Measurements from ENCODE around the gene LMBRD1.

LMBRD1 gene

GRCh38 chr6:69763763-69764162, 33.0 kb downstream of the LMBRD1 start:
- no peak for DNase-seq
- in situ Hi-C loops (cut with MboI; ENCODE audit: low pct_unique_long_range_greater_than_20kb, low sequenced_read_pairs): no loop called here

GRCh38 chr6:69761853-69762252, 35.0 kb downstream of the LMBRD1 start:
- in situ Hi-C loops (cut with MboI; ENCODE audit: low pct_unique_long_range_greater_than_20kb, low sequenced_read_pairs): no loop called here
- DNase-seq: no peak

GRCh38 chr6:69758214-69758613, 38.6 kb downstream of the LMBRD1 start:
- in situ Hi-C loops (cut with MboI; ENCODE audit: low pct_unique_long_range_greater_than_20kb, low sequenced_read_pairs): no loop called here
- peak; percentile 3 for DNase-seq

- in situ Hi-C loops (cut with MboI; ENCODE audit: low pct_unique_long_range_greater_than_20kb, low sequenced_read_pairs): no loop called here
- DNase-seq: no peak
Measured at GRCh38 chr6:69756907-69757306, 39.9 kb downstream of the LMBRD1 start.

GRCh38 chr6:69756366-69756765, 40.4 kb downstream of the LMBRD1 start:
- in situ Hi-C loops (cut with MboI; ENCODE audit: low pct_unique_long_range_greater_than_20kb, low sequenced_read_pairs): no loop called here
- no peak for DNase-seq

GRCh38 chr6:69735027-69735426, 61.8 kb downstream of the LMBRD1 start:
- DNase-seq: no peak
- in situ Hi-C loops (cut with MboI; ENCODE audit: low pct_unique_long_range_greater_than_20kb, low sequenced_read_pairs): no loop called here

- peak; percentile 31 for DNase-seq
- in situ Hi-C loops (cut with MboI; ENCODE audit: low pct_unique_long_range_greater_than_20kb, low sequenced_read_pairs): no loop called here
Measured at GRCh38 chr6:69732640-69733039, 64.2 kb downstream of the LMBRD1 start.

GRCh38 chr6:69732045-69732444, 64.8 kb downstream of the LMBRD1 start:
- in situ Hi-C loops (cut with MboI; ENCODE audit: low pct_unique_long_range_greater_than_20kb, low sequenced_read_pairs): no loop called here
- DNase-seq: no peak

- peak; percentile 20 for DNase-seq
Measured at GRCh38 chr6:69729870-69730449, 66.8 kb downstream of the LMBRD1 start.

GRCh38 chr6:69722683-69723082, 74.1 kb downstream of the LMBRD1 start:
- DNase-seq: no peak
- in situ Hi-C loops (cut with MboI; ENCODE audit: low pct_unique_long_range_greater_than_20kb, low sequenced_read_pairs): no loop called here

More at GRCh38 chr6:69729870-69730449, 66.8 kb downstream of the LMBRD1 start:
- in situ Hi-C loops (cut with MboI; ENCODE audit: low pct_unique_long_range_greater_than_20kb, low sequenced_read_pairs): no loop called here

GRCh38 chr6:69719602-69720193, 77.1 kb downstream of the LMBRD1 start:
- DNase-seq: peak; percentile 20
- in situ Hi-C loops (cut with MboI; ENCODE audit: low pct_unique_long_range_greater_than_20kb, low sequenced_read_pairs): no loop called here

GRCh38 chr6:69706724-69707123, 90.1 kb downstream of the LMBRD1 start:
- in situ Hi-C loops (cut with MboI; ENCODE audit: low pct_unique_long_range_greater_than_20kb, low sequenced_read_pairs): no loop called here
- DNase-seq: no peak

GRCh38 chr6:69705954-69706353, 90.9 kb downstream of the LMBRD1 start:
- in situ Hi-C loops (cut with MboI; ENCODE audit: low pct_unique_long_range_greater_than_20kb, low sequenced_read_pairs): no loop called here
- DNase-seq: no peak

- in situ Hi-C loops (cut with MboI; ENCODE audit: low pct_unique_long_range_greater_than_20kb, low sequenced_read_pairs): no loop called here
Measured at GRCh38 chr6:69704916-69705315, 91.9 kb downstream of the LMBRD1 start.

GRCh38 chr6:69699655-69700054, 97.2 kb downstream of the LMBRD1 start:
- in situ Hi-C loops (cut with MboI; ENCODE audit: low pct_unique_long_range_greater_than_20kb, low sequenced_read_pairs): no loop called here
- no peak for DNase-seq

More at GRCh38 chr6:69704916-69705315, 91.9 kb downstream of the LMBRD1 start:
- DNase-seq: no peak

GRCh38 chr6:69696273-69696672, 100.5 kb downstream of the LMBRD1 start:
- no peak for DNase-seq
- in situ Hi-C loops (cut with MboI; ENCODE audit: low pct_unique_long_range_greater_than_20kb, low sequenced_read_pairs): no loop called here

GRCh38 chr6:69693762-69694161, 103.0 kb downstream of the LMBRD1 start:
- DNase-seq: no peak
- in situ Hi-C loops (cut with MboI; ENCODE audit: low pct_unique_long_range_greater_than_20kb, low sequenced_read_pairs): no loop called here

GRCh38 chr6:69690986-69691385, 105.8 kb downstream of the LMBRD1 start:
- no peak for DNase-seq
- in situ Hi-C loops (cut with MboI; ENCODE audit: low pct_unique_long_range_greater_than_20kb, low sequenced_read_pairs): no loop called here

- in situ Hi-C loops (cut with MboI; ENCODE audit: low pct_unique_long_range_greater_than_20kb, low sequenced_read_pairs): no loop called here
Measured at GRCh38 chr6:69680302-69680701, 116.5 kb downstream of the LMBRD1 start.

GRCh38 chr6:69673298-69673697, 123.5 kb downstream of the LMBRD1 start:
- in situ Hi-C loops (cut with MboI; ENCODE audit: low pct_unique_long_range_greater_than_20kb, low sequenced_read_pairs): no loop called here
- no peak for DNase-seq

More at GRCh38 chr6:69680302-69680701, 116.5 kb downstream of the LMBRD1 start:
- no peak for DNase-seq

GRCh38 chr6:69668916-69669315, 127.9 kb downstream of the LMBRD1 start:
- DNase-seq: no peak
- in situ Hi-C loops (cut with MboI; ENCODE audit: low pct_unique_long_range_greater_than_20kb, low sequenced_read_pairs): no loop called here
